Endometrial microvascular endothelial cells (primary cell): ENCODE results near the gene NCS1. TPM values are rescaled to one million over a fixed set of nuclear protein-coding genes. Genes with fewer than 3 reads are reported as not detected.

Experiments
- in situ Hi-C: cut with HindIII; loops from 2 replicates; pipeline ENCODE4 v1.10.0; 2017; ENCODE audit warnings: low sequenced_read_pairs, low pct_unique_long_range_greater_than_20kb; ENCODE audit errors: inconsistent ontology term
- total RNA-seq: library from RNA; depleted of rRNA; stranded (reverse); fragments of >200 nt; gene quantifications from one replicate; pipeline ENCODE4 v1.2.3, GENCODE V29; 2015; ENCODE audit errors: inconsistent ontology term

NCS1 gene
- 41.6 TPM for total RNA-seq

DNA sequence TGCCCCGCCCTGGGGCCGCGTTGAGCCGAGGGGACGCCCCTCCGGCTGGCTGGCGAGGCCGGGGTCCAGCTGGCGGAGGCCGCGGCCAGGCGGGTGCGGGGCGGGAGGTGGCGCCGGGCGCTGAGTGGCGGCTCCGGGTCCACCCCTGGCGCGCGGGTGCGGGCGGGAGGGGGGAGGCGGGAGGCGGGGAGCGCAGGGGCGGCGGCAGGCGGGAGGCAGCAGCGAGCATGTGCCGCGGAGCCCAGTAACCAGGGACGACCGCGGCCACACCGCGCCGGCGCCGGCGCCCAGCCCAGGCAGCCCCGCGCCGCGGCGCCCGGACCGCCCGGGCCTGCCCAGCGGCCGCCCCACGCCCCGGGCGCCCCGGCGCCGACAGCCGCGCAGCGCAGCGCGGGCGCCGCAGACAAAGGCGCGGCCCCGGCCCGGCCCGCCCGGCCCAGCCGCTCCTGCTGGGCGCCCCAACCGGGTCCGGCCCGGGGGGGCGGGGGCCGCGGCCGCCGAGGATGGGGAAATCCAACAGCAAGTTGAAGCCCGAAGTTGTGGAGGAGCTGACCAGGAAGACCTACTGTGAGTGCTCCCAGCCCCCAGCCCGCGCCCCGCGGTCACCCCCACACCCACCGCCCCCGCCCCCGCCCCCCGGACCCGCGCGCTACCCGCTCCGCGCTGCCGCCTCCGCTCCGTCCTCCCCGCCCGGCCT, at the start of gene NCS1:
Gene NCS1, plus strand, starts transcription at position 244 of the 697 bp plus-strand sequence. Its CDS starts 260 bp downstream, at position 504.
- in situ Hi-C loops: no loop called here

DNA sequence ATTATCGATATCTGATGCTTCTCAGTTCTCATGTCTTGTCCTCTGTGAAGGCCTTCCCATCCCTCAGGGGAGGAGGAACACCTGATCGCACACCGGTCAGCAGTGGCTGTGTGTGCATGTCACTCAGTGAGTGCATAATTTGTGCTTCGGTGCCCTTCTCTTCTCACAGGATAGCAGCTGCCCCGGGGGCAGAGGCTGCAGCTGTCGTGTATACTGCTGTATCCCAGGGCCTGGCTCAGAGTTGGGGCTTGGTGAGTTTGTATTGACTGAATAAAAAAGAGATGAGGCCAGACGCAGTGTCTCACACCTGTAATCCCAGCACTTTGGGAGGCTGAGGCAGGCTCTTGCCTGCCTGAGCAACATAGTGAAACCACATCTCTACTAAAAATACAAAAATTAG, 49.7 kb upstream of the NCS1 start:
- in situ Hi-C loops: loop anchor here (25.0 kb wide), 1 partner anchor 140 kb away; the partner anchor contains the start of gene HMCN2

DNA sequence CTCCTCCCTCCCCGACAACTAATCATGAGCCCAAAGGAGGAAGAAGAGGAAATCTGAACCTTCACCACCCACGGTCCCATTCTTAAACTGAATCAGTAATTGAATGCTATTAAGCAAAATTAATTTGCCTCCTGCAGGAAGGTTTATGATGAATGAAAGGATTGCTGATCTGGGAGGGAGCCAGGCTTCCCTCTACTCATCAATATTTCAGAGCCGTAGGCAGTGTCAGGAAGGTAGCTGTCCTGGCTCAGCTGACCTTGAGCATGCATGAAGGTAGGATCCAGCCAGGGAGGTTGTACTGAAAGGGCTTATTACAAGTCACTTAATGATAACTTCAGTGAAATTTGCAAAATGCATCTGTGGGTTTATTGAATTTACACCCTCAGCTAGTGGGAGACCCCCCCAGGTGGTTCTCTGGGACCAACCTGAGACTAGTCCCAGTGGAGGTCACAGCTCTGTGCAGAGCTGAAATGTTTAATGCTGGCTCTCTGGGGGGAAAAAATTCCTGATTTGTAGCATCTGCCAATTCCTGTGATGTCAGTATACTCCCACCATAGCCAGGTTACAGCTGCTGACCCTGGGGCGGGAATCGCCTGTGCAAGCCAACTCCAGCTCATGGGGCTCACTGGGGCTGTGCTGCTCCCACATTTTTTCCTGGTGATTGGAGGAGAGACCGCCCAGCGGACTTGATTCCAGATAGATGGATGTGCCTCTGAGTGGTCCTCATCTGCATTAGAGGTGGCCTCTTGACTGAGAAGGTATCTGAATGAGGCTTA, 47.9 kb upstream of the NCS1 start:
- in situ Hi-C loops: loop anchor here (25.0 kb wide), 1 partner anchor 138 kb away; the partner anchor contains the start of gene HMCN2

DNA sequence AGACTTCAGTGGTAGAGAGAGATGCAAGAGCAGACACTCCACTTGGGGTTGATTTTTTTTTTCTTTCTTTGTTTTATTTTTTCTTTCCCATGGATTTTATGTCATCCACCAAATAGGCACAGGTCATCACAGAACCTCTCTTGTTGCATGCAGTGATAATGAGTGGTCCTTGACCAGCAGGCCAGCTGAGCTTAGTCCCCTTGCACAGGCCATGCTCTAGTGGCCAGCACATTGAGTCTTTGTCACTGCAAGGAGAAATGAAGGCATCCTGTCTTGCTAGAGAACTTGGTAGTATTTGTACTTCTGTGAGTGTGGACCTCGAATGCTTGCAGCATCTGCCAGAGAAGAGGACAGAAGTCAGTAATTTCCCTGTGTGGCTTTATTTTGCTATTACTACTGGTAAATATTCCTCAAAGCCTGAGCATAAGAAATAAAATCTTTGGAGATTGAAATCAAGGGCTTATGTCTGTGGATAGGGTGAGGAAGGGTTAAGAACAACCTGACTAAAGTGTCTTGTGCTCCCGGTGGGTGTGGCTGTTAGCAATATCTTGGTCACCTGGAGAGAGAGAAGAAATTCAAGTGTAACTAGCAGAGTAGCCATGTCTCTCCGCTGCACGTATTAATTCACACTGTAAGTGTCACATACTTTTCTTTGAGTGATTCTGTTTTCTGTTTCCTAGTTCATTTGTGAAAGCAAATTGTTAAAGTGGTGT, 45.3 kb upstream of the NCS1 start:
- in situ Hi-C loops: no loop called here

DNA sequence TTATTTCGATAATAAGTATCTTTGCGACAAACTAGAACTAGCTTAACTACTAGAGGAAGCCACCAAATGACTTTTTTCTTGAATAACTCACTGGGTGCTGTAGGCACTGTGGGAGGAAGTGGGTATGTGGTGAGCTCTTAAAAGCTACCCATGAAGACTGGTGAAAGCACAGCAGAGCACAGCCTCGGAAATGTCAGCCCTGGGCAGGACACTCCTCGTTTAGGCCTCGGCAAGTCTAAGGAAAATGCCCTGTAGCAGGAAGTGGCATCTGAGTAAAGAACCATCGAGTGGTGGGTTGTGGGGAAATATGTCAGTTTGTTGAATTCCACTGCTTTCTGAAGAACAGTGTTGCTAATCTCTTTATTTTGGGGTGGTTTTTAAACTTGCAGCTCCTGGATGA, 44.0 kb upstream of the NCS1 start:
- in situ Hi-C loops: no loop called here

DNA sequence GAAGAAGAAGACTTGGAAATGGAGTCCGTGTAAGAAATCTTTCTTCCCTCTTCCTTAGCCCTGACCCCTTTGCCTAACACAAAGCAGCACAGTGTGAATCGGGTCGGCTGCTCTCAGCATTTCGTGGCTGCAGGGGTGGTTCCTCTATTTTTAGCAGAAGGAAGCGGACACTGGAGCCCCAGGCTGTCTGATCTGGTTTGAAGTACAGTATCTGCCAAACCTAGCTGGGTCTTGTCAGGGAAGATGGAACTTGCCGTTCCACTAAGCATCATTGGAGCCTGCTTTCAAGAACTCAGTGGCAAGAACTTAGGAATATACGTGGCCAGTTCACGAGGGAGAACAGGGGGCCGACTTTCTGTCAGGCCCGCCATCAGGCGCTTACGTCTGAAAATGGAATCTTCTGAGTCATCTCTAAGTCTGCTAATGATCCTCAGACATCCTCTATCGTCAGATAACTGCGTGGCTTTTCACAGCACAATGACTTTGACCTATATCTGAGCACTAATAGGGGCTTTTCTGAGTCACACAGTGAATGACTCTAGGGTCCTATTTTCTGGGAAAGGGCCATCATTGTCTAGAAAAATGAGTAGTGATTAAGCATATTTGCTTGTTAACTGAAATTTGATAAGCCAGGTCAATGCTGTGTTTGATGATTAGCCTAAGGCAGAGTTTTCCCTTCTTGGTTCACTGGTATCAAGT, 43.3 kb upstream of the NCS1 start:
- in situ Hi-C loops: no loop called here

DNA sequence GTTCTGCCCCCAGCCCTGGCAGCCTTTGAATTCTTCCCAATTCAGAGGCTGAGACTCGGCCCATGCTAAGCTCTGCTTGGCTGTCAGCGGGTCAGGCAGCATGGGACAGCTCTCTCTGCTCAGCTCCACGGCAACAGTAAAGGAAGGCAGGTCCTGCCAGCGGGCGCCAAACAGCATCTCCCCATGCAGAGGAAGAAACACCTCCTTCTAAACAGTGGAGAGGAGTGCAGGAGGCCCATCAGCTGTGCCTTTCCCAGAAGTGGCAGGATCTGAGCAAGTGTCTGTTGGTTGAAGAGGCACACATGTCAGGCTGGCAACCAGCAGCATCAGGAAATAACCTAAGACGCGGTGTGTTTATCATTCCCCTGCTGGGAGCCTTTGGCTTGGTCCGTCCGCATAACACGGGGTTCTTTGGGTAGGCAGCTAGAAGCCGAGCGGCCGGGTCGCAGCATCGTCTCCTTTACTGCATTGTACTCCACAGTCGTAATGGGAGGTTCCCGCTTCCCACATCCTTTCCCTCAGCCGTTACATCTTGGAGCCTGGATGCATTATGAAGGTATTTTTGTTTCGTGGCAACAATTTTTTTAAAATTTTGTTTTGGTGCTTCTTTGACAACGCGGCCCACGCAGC, 42.7 kb upstream of the NCS1 start:
- in situ Hi-C loops: no loop called here

DNA sequence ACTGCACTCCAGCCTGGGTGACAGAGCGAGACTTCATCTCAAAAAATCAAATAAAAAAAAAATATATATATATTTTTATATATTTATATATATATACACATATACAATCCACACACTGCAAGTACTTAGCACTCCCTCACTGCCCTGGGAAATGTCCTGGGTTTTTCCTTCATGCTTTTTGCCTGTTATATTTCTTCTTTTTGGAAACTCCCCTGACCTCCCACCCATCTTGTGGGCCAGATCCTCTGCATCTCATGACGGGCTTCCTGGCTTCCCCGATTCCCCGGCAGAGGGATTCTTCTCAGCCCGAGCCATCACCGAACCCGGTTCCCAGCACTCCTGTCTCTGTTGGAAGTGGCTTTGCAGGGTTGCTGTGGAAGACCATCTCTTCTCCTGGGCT, 39.5 kb upstream of the NCS1 start:
- in situ Hi-C loops: no loop called here

DNA sequence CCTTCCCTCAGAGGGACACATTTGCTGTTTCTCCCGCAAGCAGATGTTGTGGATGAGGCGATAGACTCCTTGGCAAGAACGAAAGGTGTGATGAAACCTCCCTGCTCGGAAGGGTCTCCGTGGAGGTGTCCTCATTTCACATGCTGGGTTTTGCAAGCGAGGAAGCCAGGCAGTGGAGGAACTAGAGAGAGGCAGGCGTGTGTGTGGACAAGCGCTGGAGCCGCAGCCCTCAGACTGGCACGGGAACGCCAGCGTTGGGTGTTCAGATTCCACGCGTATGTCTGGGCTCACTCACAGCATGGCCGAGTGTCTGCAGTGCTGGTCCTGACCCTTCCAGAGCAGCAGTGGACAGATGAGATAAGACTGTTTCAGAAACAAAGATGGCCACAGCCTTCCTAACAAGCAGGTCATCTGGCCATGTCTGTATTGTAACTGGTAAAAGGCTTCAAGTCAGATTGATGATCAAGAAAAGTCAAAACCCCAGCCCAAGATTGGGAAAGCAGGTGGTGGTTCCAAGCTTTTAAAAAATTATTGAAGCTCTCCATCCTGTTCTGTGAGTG, 35.0 kb upstream of the NCS1 start:
- in situ Hi-C loops: no loop called here

DNA sequence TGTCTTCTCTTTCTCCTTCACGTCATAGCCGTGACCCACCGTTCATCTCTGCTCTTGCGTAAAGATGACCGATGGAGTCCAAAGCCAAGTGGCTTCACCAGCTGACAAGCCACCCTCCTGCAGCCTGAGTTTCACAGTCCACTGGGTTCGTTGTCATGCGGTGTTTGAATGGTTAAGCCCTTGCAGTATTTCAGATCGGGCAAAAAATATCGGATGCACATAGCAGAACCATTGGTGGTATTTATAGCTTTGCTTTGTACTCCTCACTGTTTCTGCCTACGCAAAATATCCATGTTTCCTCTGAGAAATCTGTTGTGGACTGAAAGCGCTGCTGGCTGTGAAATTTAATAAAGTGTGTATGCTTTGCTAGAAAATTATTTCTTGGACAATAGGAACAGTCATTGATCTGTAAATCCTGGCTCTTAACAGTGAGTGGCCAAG, 34.5 kb upstream of the NCS1 start:
- in situ Hi-C loops: no loop called here

DNA sequence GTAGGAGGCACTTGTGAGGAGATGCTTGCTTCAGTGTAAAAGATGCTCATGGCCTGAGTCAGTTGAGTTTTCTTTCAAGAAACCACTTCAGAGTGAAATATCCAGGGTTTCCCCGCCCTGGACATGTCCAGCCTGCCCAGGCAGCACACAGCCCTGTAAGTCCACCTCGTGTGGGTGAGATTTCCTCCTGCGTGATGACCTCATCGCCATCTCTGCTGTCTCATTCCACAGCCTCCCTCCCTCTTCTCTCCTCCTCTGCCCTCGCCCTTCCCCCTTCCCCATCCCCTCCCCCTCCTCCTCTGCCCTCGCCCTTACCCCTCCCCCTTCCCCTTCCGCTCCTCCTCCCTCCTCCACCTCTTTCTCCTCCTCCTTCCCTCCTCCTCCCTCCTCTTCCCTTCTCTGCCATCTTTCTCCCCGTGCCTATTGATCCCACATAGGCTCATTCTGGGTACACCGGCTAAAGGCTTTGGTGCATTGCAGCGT, 34.0 kb upstream of the NCS1 start:
- in situ Hi-C loops: no loop called here

DNA sequence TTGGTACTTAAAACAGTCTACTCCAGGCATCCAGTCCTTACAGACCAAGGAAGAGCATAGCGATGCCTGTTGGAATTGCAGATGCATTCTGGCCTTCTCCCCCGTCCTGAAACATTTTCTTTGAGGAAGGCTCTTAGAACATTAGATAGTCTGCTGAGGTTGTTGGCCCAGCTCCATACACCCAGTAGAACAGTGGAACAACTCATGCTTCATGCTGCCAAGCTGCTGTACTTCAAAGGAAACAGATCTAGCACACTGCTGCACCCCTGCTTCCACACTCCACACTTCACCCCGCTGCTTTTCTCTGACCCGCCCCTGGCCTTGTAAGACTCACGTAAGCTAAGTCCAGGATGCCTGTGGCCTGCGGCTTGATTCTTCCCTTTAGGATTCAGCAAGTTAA, 33.4 kb upstream of the NCS1 start:
- in situ Hi-C loops: no loop called here

DNA sequence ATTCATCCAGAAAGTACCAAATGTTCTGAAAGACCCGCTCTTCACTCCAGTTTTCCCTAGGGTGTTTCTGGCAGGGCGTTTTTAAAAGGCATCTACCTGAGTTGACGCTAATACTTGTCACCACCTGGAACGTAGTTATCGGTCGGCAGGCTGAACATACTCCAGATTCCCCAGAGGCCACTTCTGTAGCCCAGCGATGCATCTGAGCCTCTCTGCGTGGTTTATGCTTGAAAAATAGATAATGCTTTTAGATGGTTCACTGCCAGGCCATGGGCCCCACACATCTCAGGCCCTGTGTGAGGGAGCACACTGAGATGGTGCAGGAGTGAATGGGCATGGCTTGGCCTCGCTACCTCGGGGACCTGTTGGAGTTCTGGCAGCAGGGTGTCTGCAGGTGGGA, 33.0 kb upstream of the NCS1 start:
- in situ Hi-C loops: no loop called here

DNA sequence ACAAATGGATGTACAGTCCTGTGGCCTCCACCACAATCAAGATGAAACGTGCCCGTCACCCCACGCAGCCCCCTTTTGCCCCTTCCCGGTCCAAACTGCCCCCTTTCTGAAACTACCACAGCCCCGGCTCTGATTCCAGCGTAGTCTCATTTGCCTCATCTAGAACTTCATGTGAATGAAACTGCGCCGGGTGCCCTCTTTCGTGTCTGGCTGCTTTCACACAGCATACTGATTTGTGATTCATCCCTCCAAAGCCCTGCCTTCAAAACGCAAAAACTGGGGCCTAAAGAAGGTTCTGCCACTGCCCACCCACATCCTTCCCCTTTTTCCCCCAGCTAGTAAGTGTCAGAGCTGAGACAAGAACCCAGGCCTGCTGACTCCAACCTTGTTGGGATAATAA, 31.5 kb upstream of the NCS1 start:
- in situ Hi-C loops: no loop called here

DNA sequence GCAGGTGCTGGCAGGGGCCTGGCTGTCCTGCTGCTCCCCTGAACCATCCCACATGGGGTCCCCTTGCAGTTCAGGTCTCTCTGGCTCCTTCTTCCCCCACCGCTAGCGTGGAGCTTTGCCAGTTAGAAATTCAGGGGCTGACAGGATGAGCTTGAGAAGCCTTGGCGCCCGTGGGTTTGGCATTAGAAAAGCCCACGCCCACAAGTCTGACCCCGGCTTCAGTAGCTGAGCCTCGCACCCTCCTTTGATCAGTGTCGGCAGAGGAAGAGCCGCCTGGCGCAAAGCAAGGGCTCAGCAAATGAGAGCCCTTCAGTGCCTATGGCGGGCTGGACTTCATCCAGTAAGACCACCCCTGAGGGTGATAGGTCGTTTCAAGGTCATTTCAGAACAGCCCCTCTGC, 30.1 kb upstream of the NCS1 start:
- in situ Hi-C loops: no loop called here

DNA sequence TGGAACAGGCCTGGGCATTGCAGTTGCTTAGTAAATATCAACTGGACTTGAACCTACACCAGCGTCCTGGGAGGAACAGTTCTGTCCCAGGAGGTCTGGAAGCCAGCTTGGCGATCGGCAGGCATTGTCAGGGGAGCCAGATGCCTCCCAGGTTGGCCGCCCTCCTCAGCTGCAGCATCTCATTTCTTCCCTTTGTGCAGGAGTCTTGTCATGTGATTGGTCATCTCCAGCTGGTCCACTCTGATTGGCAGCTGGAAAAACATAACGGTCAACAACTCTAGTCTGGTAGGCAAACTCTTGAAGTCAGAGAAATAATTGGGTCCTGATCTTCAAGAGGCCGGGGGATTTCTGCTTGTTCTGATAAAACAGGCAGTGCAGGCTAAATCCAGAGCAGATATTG, 29.6 kb upstream of the NCS1 start:
- in situ Hi-C loops: no loop called here

DNA sequence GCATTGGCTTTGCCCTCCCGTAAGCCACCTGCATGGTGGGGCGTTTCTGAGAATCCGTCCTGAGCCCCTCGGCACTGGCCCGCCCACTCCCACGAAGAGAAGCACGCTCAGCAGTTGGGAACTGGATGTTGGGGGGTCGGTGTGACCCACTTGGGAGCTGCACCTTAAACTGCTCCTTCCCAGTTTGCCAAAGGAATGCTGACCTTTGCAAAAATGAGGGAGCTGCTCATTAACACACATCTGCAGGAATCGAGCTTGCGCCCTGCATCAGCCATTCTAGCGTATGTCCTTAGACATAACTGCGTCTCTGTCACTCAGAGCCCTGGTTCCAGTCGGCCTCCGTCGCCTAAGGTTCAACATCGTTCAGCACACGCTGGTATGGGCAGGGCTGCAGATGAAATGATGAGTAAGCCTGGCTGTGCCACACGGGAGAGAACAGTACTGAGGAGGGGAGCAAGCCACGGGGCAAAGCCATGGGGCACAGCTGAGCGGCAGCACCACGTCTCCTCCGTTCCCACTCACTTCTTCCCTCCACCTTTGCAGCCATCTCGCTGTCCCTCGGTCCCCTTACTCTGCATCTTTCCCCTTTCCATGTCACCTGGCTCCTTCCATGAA, 28.8 kb upstream of the NCS1 start:
- in situ Hi-C loops: no loop called here

DNA sequence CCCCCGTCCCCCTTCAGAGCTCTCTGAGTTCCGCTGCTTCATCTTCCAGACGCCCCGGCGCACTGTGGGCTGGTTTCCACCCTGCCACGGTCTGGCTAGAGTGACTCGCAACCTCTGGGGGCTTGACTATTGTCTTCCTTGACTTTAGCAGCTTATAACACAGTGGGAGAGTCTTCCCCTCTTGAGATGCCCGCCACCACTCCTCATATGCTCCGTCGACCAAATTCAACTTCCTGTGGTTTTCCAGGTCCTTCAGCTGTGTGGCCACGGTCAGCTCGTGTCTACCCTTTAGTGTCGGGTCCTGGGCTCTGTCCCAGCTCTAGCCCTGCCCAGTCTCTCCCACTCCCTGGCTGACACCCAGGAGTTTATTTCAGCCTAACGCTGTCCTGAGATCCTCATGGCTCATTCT, 28.2 kb upstream of the NCS1 start:
- in situ Hi-C loops: no loop called here
